T follicular helper cell (primary cell): ENCODE data around the gene PROP1.
"Not testable (repeated sequence)": the region's sequence is repeated elsewhere in the genome, so short reads cannot be mapped to it uniquely, and the experiment has no call there.

ENCODE experiments used
- DNase-seq: peaks from one replicate; pipeline ENCODE4 v3.0.0-alpha.2; 2020; ENCODE audit warnings: low read depth

Gene PROP1

GRCh38 chr5:177982072-177982727 lies 13.8 kb downstream of the PROP1 start:
- DNase-seq: no peak

- no peak for DNase-seq
Measured at GRCh38 chr5:177981296-177982071, 14.6 kb downstream of the PROP1 start.

GRCh38 chr5:177980743-177981151 lies 15.3 kb downstream of the PROP1 start:
- DNase-seq: no peak

- not testable (repeated sequence) for DNase-seq
Measured at GRCh38 chr5:177977600-177977999, 18.4 kb downstream of the PROP1 start.

GRCh38 chr5:177973066-177973635 lies 22.9 kb downstream of the PROP1 start:
- no peak for DNase-seq

- DNase-seq: no peak
Measured at GRCh38 chr5:177972613-177973012, 23.4 kb downstream of the PROP1 start.

- not testable (repeated sequence) for DNase-seq
Measured at GRCh38 chr5:177972014-177972413, 24.0 kb downstream of the PROP1 start.

- DNase-seq: no peak
Measured at GRCh38 chr5:177968661-177969211, 27.3 kb downstream of the PROP1 start.

- DNase-seq: no peak
Measured at GRCh38 chr5:177967221-177967887, 28.7 kb downstream of the PROP1 start.

- DNase-seq: no peak
Measured at GRCh38 chr5:177966839-177967166, 29.2 kb downstream of the PROP1 start.

- DNase-seq: no peak
Measured at GRCh38 chr5:177966009-177966838, 29.8 kb downstream of the PROP1 start.

- DNase-seq: no peak
Measured at GRCh38 chr5:177964471-177964870, 31.6 kb downstream of the PROP1 start.

- DNase-seq: no peak
Measured at GRCh38 chr5:177963966-177964365, 32.1 kb downstream of the PROP1 start.

GRCh38 chr5:177959315-177959714 lies 36.7 kb downstream of the PROP1 start:
- no peak for DNase-seq

- DNase-seq: no peak
Measured at GRCh38 chr5:177958696-177959095, 37.3 kb downstream of the PROP1 start.

- DNase-seq: no peak
Measured at GRCh38 chr5:177957241-177957640, 38.8 kb downstream of the PROP1 start.

GRCh38 chr5:177953101-177953500 lies 42.9 kb downstream of the PROP1 start:
- DNase-seq: not testable (repeated sequence)

GRCh38 chr5:177949656-177950055 lies 46.4 kb downstream of the PROP1 start:
- DNase-seq: not testable (repeated sequence)

- not testable (repeated sequence) for DNase-seq
Measured at GRCh38 chr5:177949065-177949464, 47.0 kb downstream of the PROP1 start.

GRCh38 chr5:177947912-177948311 lies 48.1 kb downstream of the PROP1 start:
- not testable (repeated sequence) for DNase-seq

GRCh38 chr5:177945601-177946283 lies 50.3 kb downstream of the PROP1 start:
- not testable (repeated sequence) for DNase-seq
